MM.1S (cell line): Measurements from ENCODE around the gene SLC9A5.

Source experiments
- DNase-seq: peaks from one replicate; pipeline ENCODE4 v3.0.0-alpha.2; 2015
- H2AFZ ChIP-seq: fragments of 300-600 bp; sonication (generic); 2 replicates; pipeline ENCODE4 v1.6.0; 2016; ENCODE audit warnings: antibody characterized with exemption, low read length
- H3F3A ChIP-seq: fragments of 300-600 bp; sonication (generic); 2 replicates; pipeline ENCODE4 v1.6.1; 2016; ENCODE audit warnings: mild to moderate bottlenecking, antibody characterized with exemption, low read length, moderate library complexity, mixed read lengths; ENCODE audit not compliant: insufficient read depth
- H3K27ac ChIP-seq: fragments of 300-600 bp; sonication (generic); 2 replicates; pipeline ENCODE4 v1.5.1; 2016; ENCODE audit warnings: mild to moderate bottlenecking, low read length
- H3K27me3 ChIP-seq: fragments of 300-600 bp; sonication (generic); replicated peaks from 2 replicates; pipeline ENCODE4 v1.6.0; 2016; ENCODE audit warnings: low read length; ENCODE audit not compliant: insufficient read depth
- H3K36me3 ChIP-seq: fragments of 300-600 bp; sonication (generic); replicated peaks from 2 replicates; pipeline ENCODE4 v1.6.1; 2016; ENCODE audit warnings: mild to moderate bottlenecking, low read length, mixed read lengths; ENCODE audit not compliant: insufficient read depth
- H3K4me1 ChIP-seq: fragments of 300-600 bp; sonication (generic); 2 replicates; pipeline ENCODE4 v1.6.1; 2016; ENCODE audit warnings: low read length, mixed read lengths
- H3K4me2 ChIP-seq: fragments of 300-600 bp; sonication (generic); 2 replicates; pipeline ENCODE4 v1.6.0; 2016; ENCODE audit warnings: low read depth, low read length
- H3K4me3 ChIP-seq: fragments of 300-600 bp; sonication (generic); 2 replicates; pipeline ENCODE4 v1.5.1; 2016; ENCODE audit warnings: low read length, mixed read lengths
- H3K79me2 ChIP-seq: fragments of 300-600 bp; sonication (generic); 2 replicates; pipeline ENCODE4 v1.6.1; 2016; ENCODE audit warnings: mixed run types, low read length, mixed read lengths
- H3K9ac ChIP-seq: fragments of 300-600 bp; sonication (generic); 2 replicates; pipeline ENCODE4 v1.6.1; 2016; ENCODE audit warnings: low read length, mixed read lengths
- H3K9me2 ChIP-seq: fragments of 300-600 bp; sonication (generic); replicated peaks from 2 replicates; pipeline ENCODE4 v1.6.1; 2016; ENCODE audit warnings: mild to moderate bottlenecking, low read length, mixed read lengths; ENCODE audit not compliant: insufficient read depth
- H3K9me3 ChIP-seq: fragments of 300-600 bp; sonication (generic); replicated peaks from 2 replicates; pipeline ENCODE4 v1.6.1; 2016; ENCODE audit warnings: mild to moderate bottlenecking, low read length, mixed read lengths; ENCODE audit not compliant: insufficient read depth
- H4K20me1 ChIP-seq: fragments of 300-600 bp; sonication (generic); 2 replicates; pipeline ENCODE4 v1.6.1; 2016; ENCODE audit warnings: mild to moderate bottlenecking, low read length, moderate library complexity, mixed read lengths; ENCODE audit not compliant: insufficient read depth
- CTCF ChIP-seq: fragments of 300-600 bp; sonication (generic); IDR thresholded peaks from 2 replicates; pipeline ENCODE4 v1.5.1; 2016; ENCODE audit warnings: antibody characterized with exemption, low read length, mixed read lengths
- EZH2 ChIP-seq: fragments of 300-600 bp; sonication (generic); optimal IDR thresholded peaks from 2 replicates; pipeline ENCODE3; 2017; ENCODE audit warnings: low read depth, mild to moderate bottlenecking, antibody characterized with exemption, low read length, mixed read lengths
- EZH2phosphoT487 ChIP-seq: fragments of 300-600 bp; sonication (generic); IDR thresholded peaks from 2 replicates; pipeline ENCODE4 v1.6.1; 2018; ENCODE audit warnings: antibody characterized with exemption, low read length

The SLC9A5 gene

GRCh38 chr16:67294938-67295361 lies 46.2 kb downstream of the SLC9A5 start:
- Histone ChIP-seq H3F3A (no peaks in the 10 kb centered on the region), H3K9ac (no peak overlapping the region), H3K27ac (no peak overlapping the region), H3K9me3 (no peaks in the 10 kb centered on the region), H4K20me1 (no peaks in the 10 kb centered on the region), H3K4me3 (no peak overlapping the region), H2AFZ (no peak overlapping the region), H3K4me1 (no peaks in the 10 kb centered on the region), H3K36me3 (no peaks in the 10 kb centered on the region), H3K27me3 (peaks cover 15% of the 10 kb centered on the region; the same call in 1 of the 2 replicates), H3K9me2 (no peaks in the 10 kb centered on the region), H3K79me2 (no peaks in the 10 kb centered on the region), H3K4me2 (no peak overlapping the region)
- no peak for TF ChIP-seq EZH2
- no peak for TF ChIP-seq EZH2phosphoT487
- no peak for TF ChIP-seq CTCF
- no peak for DNase-seq

GRCh38 chr16:67296420-67296819 lies 47.6 kb downstream of the SLC9A5 start:
- no peak overlapping the region for H3K4me2 ChIP-seq
- no peak for DNase-seq

GRCh38 chr16:67298277-67298676 lies 49.5 kb downstream of the SLC9A5 start:
- Histone ChIP-seq H3K9me3 (no peaks in the 10 kb centered on the region), H3K36me3 (no peaks in the 10 kb centered on the region), H3K9ac (no peak overlapping the region), H3F3A (no peaks in the 10 kb centered on the region), H3K27ac (no peak overlapping the region), H2AFZ (no peak overlapping the region), H3K27me3 (peaks cover 15% of the 10 kb centered on the region; the same call in 1 of the 2 replicates), H3K4me2 (no peak overlapping the region), H4K20me1 (no peaks in the 10 kb centered on the region), H3K9me2 (no peaks in the 10 kb centered on the region), H3K79me2 (no peaks in the 10 kb centered on the region), H3K4me3 (no peak overlapping the region), H3K4me1 (no peaks in the 10 kb centered on the region)
- no peak for DNase-seq
- TF ChIP-seq CTCF (no peak), EZH2phosphoT487 (no peak), EZH2 (no peak)

More at GRCh38 chr16:67296420-67296819, 47.6 kb downstream of the SLC9A5 start:
- Histone ChIP-seq H3K36me3 (no peaks in the 10 kb centered on the region), H3K4me1 (no peaks in the 10 kb centered on the region), H3K9ac (no peak overlapping the region), H3K27ac (no peak overlapping the region), H3K27me3 (peaks cover 15% of the 10 kb centered on the region; the same call in 1 of the 2 replicates), H4K20me1 (no peaks in the 10 kb centered on the region), H3K4me3 (no peak overlapping the region), H3K9me3 (no peaks in the 10 kb centered on the region), H2AFZ (no peak overlapping the region), H3K79me2 (no peaks in the 10 kb centered on the region), H3K9me2 (no peaks in the 10 kb centered on the region), H3F3A (no peaks in the 10 kb centered on the region)
- TF ChIP-seq EZH2phosphoT487 (no peak), CTCF (no peak), EZH2 (no peak)
